HEK293 (cell line): ENCODE data around the gene ATF1.

ENCODE experiments used
- HOXC10 ChIP-seq: sonication (generic); formaldehyde crosslinking; IDR thresholded peaks from 2 replicates; pipeline ENCODE4 v1.8.1; 2023; ENCODE audit warnings: mild to moderate bottlenecking, missing genetic modification reagents
- TCF7L2 ChIP-seq: IDR thresholded peaks from 2 replicates; pipeline ENCODE4 v1.6.1; 2011; ENCODE audit warnings: low read depth, mild to moderate bottlenecking, inconsistent platforms, low read length, moderate library complexity, borderline replicate concordance
- ZNF174 ChIP-seq: fragments of 450-650 bp; formaldehyde crosslinking; IDR thresholded peaks from 2 replicates; pipeline ENCODE4 v1.5.0; 2017; ENCODE audit warnings: missing biosample characterization, mild to moderate bottlenecking, missing genetic modification characterization
- ZNF48 ChIP-seq: fragments of 450-650 bp; formaldehyde crosslinking; IDR thresholded peaks from 2 replicates; pipeline ENCODE4 v1.5.1; 2016; ENCODE audit warnings: missing biosample characterization, missing genetic modification characterization
- TF ChIP-seq, protein P1 (sequence below): fragments of 450-650 bp; formaldehyde crosslinking; IDR thresholded peaks from 2 replicates; pipeline ENCODE4 v1.5.1; 2016; ENCODE audit warnings: missing biosample characterization, missing genetic modification characterization

GRCh38 chr12:50788561-50788960 lies 24.7 kb downstream of the ATF1 start:
- TF ChIP-seq ZNF174 (no peak), HOXC10 (CRISPR knock-in tag) (no peak), TCF7L2 (no peak), ZNF48 (no peak)
- TF ChIP-seq, protein P1, sequence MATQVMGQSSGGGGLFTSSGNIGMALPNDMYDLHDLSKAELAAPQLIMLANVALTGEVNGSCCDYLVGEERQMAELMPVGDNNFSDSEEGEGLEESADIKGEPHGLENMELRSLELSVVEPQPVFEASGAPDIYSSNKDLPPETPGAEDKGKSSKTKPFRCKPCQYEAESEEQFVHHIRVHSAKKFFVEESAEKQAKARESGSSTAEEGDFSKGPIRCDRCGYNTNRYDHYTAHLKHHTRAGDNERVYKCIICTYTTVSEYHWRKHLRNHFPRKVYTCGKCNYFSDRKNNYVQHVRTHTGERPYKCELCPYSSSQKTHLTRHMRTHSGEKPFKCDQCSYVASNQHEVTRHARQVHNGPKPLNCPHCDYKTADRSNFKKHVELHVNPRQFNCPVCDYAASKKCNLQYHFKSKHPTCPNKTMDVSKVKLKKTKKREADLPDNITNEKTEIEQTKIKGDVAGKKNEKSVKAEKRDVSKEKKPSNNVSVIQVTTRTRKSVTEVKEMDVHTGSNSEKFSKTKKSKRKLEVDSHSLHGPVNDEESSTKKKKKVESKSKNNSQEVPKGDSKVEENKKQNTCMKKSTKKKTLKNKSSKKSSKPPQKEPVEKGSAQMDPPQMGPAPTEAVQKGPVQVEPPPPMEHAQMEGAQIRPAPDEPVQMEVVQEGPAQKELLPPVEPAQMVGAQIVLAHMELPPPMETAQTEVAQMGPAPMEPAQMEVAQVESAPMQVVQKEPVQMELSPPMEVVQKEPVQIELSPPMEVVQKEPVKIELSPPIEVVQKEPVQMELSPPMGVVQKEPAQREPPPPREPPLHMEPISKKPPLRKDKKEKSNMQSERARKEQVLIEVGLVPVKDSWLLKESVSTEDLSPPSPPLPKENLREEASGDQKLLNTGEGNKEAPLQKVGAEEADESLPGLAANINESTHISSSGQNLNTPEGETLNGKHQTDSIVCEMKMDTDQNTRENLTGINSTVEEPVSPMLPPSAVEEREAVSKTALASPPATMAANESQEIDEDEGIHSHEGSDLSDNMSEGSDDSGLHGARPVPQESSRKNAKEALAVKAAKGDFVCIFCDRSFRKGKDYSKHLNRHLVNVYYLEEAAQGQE (tag by site-specific recombination): no peak
